ENCODE results near the gene NXPH1. TPM values are rescaled to one million over a fixed set of nuclear protein-coding genes. Genes with fewer than 3 reads are reported as not detected.

The NXPH1 gene
- polyA plus RNA-seq, 1 donor from 2014 or later = 15.9 TPM

DNA sequence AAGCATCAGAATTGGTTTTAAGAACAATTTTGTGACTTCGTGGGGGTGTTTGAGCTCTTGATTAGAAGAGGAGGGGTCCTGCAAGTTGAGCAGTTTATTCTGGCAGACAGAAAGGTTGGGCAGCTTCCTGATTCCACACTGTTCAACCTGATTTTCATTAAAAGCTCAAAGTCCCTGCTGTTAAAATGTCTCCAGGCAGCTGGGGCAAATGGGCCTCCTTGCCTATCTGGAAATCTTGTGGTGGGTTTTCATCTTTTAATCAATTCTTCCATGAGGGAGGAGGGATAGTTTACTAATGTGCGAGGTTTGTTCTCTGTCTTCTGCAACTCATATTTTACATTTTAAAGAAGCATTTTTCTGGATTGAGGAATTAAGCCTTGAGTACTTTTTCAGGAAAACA is 276.7 kb downstream of the NXPH1 start:
- no peaks in the 10 kb centered on the region for H4K20me1 ChIP-seq (ENCODE audit: insufficient read depth)
- no peak overlapping the region for H3K9ac ChIP-seq (ENCODE audit: low read length)
- H3K79me2 ChIP-seq (replicated peaks; ENCODE audit: insufficient read depth, low read length) = no peaks in the 10 kb centered on the region
- no peak overlapping the region for H2AFZ ChIP-seq (ENCODE audit: low read depth, low read length)
- TF ChIP-seq EZH2 (IDR thresholded peaks at IDR 0.05; ENCODE audit: borderline replicate concordance, insufficient read depth, low read length, poor library complexity, severe bottlenecking) = no peak
- TF ChIP-seq RAD21 (conservative IDR thresholded peaks at IDR 0.05) = no peak
- no peak for TF ChIP-seq EP300 (conservative IDR thresholded peaks at IDR 0.05; ENCODE audit: poor library complexity, severe bottlenecking)
- TF ChIP-seq MXI1 (conservative IDR thresholded peaks at IDR 0.05; ENCODE audit: poor library complexity, severe bottlenecking) = no peak
- no peak for TF ChIP-seq POLR2AphosphoS5 (IDR thresholded peaks at IDR 0.05)
- TF ChIP-seq, protein P1, sequence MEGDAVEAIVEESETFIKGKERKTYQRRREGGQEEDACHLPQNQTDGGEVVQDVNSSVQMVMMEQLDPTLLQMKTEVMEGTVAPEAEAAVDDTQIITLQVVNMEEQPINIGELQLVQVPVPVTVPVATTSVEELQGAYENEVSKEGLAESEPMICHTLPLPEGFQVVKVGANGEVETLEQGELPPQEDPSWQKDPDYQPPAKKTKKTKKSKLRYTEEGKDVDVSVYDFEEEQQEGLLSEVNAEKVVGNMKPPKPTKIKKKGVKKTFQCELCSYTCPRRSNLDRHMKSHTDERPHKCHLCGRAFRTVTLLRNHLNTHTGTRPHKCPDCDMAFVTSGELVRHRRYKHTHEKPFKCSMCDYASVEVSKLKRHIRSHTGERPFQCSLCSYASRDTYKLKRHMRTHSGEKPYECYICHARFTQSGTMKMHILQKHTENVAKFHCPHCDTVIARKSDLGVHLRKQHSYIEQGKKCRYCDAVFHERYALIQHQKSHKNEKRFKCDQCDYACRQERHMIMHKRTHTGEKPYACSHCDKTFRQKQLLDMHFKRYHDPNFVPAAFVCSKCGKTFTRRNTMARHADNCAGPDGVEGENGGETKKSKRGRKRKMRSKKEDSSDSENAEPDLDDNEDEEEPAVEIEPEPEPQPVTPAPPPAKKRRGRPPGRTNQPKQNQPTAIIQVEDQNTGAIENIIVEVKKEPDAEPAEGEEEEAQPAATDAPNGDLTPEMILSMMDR (IDR thresholded peaks at IDR 0.05; ENCODE audit: poor library complexity, severe bottlenecking) = no peak
- TF ChIP-seq, protein P2, sequence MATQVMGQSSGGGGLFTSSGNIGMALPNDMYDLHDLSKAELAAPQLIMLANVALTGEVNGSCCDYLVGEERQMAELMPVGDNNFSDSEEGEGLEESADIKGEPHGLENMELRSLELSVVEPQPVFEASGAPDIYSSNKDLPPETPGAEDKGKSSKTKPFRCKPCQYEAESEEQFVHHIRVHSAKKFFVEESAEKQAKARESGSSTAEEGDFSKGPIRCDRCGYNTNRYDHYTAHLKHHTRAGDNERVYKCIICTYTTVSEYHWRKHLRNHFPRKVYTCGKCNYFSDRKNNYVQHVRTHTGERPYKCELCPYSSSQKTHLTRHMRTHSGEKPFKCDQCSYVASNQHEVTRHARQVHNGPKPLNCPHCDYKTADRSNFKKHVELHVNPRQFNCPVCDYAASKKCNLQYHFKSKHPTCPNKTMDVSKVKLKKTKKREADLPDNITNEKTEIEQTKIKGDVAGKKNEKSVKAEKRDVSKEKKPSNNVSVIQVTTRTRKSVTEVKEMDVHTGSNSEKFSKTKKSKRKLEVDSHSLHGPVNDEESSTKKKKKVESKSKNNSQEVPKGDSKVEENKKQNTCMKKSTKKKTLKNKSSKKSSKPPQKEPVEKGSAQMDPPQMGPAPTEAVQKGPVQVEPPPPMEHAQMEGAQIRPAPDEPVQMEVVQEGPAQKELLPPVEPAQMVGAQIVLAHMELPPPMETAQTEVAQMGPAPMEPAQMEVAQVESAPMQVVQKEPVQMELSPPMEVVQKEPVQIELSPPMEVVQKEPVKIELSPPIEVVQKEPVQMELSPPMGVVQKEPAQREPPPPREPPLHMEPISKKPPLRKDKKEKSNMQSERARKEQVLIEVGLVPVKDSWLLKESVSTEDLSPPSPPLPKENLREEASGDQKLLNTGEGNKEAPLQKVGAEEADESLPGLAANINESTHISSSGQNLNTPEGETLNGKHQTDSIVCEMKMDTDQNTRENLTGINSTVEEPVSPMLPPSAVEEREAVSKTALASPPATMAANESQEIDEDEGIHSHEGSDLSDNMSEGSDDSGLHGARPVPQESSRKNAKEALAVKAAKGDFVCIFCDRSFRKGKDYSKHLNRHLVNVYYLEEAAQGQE (IDR thresholded peaks at IDR 0.05; ENCODE audit: borderline replicate concordance) = no peak
- no peak for TF ChIP-seq SMC3 (conservative IDR thresholded peaks at IDR 0.05; ENCODE audit: poor library complexity)
- TF ChIP-seq TAF1 (IDR thresholded peaks at IDR 0.05; ENCODE audit: low read depth) = no peak
- no peaks in the 10 kb centered on the region for H3K36me3 ChIP-seq (ENCODE audit: insufficient read depth, low read length)
- no peak overlapping the region for H3K4me3 ChIP-seq (ENCODE audit: low read length)
- no peaks in the 10 kb centered on the region for H3K27me3 ChIP-seq (ENCODE audit: insufficient read depth, low read depth, low read length)
- H3K9me3 ChIP-seq (ENCODE audit: low read length) = no peaks in the 10 kb centered on the region
- no peaks in the 10 kb centered on the region for H3K9me2 ChIP-seq (ENCODE audit: insufficient read depth, low read length)
- H3F3A ChIP-seq (ENCODE audit: insufficient read depth, low read length, poor library complexity, severe bottlenecking) = no peaks in the 10 kb centered on the region
- no peak overlapping the region for H3K4me2 ChIP-seq (ENCODE audit: low read length)
- H3K27ac ChIP-seq (ENCODE audit: low read length) = no peak overlapping the region

DNA sequence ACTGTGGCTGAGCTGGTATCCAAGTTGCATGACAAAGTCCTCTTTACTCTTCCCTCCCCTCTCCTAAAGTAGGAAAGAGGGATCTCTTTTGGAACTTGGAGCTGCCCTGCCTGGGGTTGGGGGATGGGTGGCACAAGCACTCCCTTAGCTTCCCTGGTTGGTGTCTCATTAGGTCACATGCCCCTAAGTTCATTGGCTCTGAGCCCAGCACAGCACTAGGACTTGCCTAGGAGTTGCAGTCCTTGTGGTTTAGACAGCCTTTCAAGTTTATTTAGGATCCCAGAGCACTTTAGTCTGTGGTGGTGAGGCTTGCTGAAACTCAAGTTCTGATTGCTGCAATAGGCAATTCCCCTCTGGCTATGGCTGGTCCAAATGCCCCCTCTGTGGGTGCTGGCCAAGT is 281.4 kb downstream of the NXPH1 start:
- Histone ChIP-seq H3K79me2 (replicated peaks; ENCODE audit: insufficient read depth, low read length) (no peaks in the 10 kb centered on the region), H3K36me3 (ENCODE audit: insufficient read depth, low read length) (no peaks in the 10 kb centered on the region), H3K9me2 (ENCODE audit: insufficient read depth, low read length) (no peaks in the 10 kb centered on the region), H3F3A (ENCODE audit: insufficient read depth, low read length, poor library complexity, severe bottlenecking) (no peaks in the 10 kb centered on the region), H4K20me1 (ENCODE audit: insufficient read depth) (no peaks in the 10 kb centered on the region), H3K4me2 (ENCODE audit: low read length) (no peak overlapping the region), H3K27me3 (ENCODE audit: insufficient read depth, low read depth, low read length) (no peaks in the 10 kb centered on the region), H3K4me3 (ENCODE audit: low read length) (no peak overlapping the region), H3K9me3 (ENCODE audit: low read length) (no peaks in the 10 kb centered on the region), H3K27ac (ENCODE audit: low read length) (no peak overlapping the region), H3K9ac (ENCODE audit: low read length) (no peak overlapping the region), H2AFZ (ENCODE audit: low read depth, low read length) (no peak overlapping the region)
- no peak for TF ChIP-seq EP300 (conservative IDR thresholded peaks at IDR 0.05; ENCODE audit: poor library complexity, severe bottlenecking)
- TF ChIP-seq, protein P1 (IDR thresholded peaks at IDR 0.05; ENCODE audit: poor library complexity, severe bottlenecking) = no peak
- TF ChIP-seq, protein P2 (IDR thresholded peaks at IDR 0.05; ENCODE audit: borderline replicate concordance) = no peak
- no peak for TF ChIP-seq RAD21 (conservative IDR thresholded peaks at IDR 0.05)
- TF ChIP-seq SMC3 (conservative IDR thresholded peaks at IDR 0.05; ENCODE audit: poor library complexity) = no peak
- TF ChIP-seq TAF1 (IDR thresholded peaks at IDR 0.05; ENCODE audit: low read depth) = no peak
- no peak for TF ChIP-seq POLR2AphosphoS5 (IDR thresholded peaks at IDR 0.05)
- TF ChIP-seq MXI1 (conservative IDR thresholded peaks at IDR 0.05; ENCODE audit: poor library complexity, severe bottlenecking) = no peak
- TF ChIP-seq EZH2 (IDR thresholded peaks at IDR 0.05; ENCODE audit: borderline replicate concordance, insufficient read depth, low read length, poor library complexity, severe bottlenecking) = no peak

Measured in neural cell (in vitro differentiated cells).